ENCODE results near the gene ODF4.
"Not testable (repeated sequence)": the region's sequence is repeated elsewhere in the genome, so short reads cannot be mapped to it uniquely, and the experiment has no call there.

Gene ODF4

GRCh38 chr17:8326511-8327302, 12.9 kb upstream of the ODF4 start:
- DNase-seq (ENCODE audit: low read depth), result no peak

DNA sequence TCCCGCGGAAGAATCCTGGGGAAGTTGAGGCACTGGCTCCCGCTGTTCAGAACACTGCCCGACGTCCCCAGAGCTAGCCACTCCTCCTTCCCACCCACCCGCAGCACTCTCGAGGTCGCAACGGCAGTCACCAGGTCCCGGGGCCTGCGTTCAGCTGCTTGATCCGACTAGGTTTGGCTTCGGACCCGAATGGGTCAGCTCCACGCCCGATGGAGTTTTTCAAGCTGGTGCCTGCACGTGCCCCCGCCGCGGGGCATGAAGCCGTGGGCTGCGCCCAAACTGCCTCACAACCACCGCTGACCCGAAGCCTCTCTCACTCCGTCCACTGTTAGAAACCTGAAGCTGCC, 12.4 kb upstream of the ODF4 start:
- DNase-seq (ENCODE audit: low read depth), result no peak

DNA sequence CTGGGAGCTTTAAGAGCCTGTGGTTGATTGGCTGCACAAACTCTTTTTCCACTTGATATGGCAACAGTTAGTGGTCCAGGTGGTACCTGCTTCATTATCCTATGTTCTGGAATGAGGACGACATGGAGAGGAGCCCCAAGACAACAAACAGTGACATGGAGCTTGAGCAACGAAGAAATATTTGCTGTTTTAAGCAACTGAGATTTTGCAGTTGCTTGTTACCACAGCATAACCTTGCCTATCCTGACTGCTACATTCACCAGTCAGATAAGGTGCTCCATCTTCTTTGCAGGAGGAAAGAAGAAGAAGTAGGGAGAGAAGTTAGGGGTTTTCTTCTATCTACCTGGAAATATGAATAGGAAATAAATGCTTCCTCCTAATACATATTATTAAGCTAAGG, 7.5 kb upstream of the ODF4 start:
- DNase-seq (ENCODE audit: low read depth), result no peak

- no peak for DNase-seq (ENCODE audit: low read depth)
These were observed 7.0 kb upstream of the ODF4 start for GRCh38 chr17:8332688-8333087.

DNA sequence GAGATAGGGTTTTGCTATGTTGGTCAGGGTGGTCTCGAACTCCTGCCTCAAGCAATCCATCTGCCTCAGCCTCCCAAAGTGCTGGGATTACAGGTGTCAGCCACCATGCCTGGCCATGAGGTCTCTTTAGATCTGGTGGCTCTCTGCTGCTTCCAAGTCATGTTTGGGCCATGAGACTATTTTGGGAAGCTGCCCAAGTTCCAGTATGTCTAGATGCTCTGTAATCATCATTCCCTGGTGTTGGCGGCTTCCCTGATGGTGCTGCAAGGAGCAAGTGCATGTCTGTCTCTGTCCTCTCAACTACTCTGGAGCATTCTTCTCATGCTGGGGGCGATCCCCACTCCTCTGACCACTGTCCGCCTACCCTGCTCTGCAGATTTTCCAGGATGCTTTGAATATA, 6.4 kb upstream of the ODF4 start:
- DNase-seq (ENCODE audit: low read depth), result no peak

GRCh38 chr17:8337802-8338752, 1.6 kb upstream of the ODF4 start:
- DNase-seq (ENCODE audit: low read depth), result no peak

DNA sequence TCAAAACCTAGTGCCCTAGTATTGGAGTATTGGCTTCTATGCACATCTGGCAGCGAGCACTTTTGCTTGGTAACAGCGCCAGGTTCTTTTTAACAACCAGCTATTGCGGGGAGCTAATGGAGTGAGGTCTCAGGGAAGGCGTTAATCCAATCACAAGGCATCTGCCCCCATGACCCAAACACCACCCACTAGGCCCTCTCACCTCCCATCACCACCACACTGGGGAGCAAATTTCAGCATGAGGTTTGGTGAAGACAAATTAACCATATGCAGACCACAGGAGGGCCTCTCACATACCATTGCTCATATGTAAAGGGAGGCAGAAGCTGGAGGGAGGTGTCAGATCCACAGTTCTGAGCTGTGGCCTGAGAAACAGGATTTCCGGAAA, 893 bp upstream of the ODF4 start:
- DNase-seq (ENCODE audit: low read depth), result no peak

- DNase-seq (ENCODE audit: low read depth), result no peak
These were observed 1.8 kb downstream of the ODF4 start for GRCh38 chr17:8341456-8341855.

GRCh38 chr17:8345052-8345690, 5.5 kb downstream of the ODF4 start:
- DNase-seq (ENCODE audit: low read depth), result no peak

DNA sequence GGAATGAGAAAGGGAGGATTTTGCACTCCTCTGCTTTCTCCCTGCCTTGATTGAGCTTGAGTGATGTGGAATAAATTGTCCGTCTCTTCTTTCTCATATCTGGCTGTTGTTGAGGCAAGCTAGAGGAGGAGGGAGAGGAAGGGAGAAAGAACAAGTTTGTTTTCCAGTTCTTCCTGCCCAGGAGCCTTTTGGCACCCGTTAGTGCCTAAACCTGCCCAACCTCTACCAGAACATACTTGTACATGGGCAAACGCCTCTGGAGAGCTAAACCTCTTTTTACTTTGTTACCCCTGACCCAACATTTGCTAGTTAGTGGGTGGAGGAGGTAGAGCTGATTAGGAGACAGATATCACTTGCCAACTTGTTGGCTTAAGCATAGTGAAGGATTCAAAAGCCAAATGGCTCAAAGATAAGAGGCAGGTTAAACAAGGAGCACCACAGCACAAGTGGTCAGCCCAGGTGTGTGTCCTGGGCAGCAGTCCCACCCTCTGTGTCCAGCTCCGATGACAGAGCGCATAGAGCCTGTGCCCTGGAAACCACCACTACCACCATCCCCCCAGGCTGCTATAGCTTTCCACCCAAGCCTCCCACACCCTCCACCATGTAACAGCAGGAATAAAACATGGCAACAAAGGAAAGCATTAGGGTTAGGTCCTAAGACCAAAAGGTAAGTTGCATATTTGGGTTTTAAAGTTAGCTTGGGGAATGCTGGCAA, 6.5 kb downstream of the ODF4 start:
- DNase-seq (ENCODE audit: low read depth), result no peak

GRCh38 chr17:8347001-8347400, 7.4 kb downstream of the ODF4 start:
- DNase-seq (ENCODE audit: low read depth), result not testable (repeated sequence)

DNA sequence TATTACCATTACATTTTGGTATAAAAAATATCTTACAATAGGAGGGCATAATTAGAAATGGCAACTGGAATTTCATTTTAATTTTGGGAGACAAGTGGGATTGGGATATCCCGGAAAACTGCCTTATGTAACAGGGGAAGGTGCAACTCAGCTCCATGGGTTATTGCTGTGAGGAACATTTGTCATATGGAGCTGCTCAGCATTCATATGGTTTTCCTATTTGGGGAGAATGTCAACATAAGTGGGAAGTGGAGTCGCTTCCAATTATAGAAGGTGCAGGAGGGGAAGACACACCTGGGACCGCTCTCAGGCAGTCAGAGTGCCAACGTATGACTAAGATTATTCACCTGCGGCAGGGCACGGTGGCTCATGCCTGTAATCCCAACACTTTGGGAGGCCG, 10.7 kb downstream of the ODF4 start:
- DNase-seq (ENCODE audit: low read depth), result no peak

- DNase-seq (ENCODE audit: low read depth), result no peak
These were observed 14.1 kb downstream of the ODF4 start for GRCh38 chr17:8353736-8354135.

DNA sequence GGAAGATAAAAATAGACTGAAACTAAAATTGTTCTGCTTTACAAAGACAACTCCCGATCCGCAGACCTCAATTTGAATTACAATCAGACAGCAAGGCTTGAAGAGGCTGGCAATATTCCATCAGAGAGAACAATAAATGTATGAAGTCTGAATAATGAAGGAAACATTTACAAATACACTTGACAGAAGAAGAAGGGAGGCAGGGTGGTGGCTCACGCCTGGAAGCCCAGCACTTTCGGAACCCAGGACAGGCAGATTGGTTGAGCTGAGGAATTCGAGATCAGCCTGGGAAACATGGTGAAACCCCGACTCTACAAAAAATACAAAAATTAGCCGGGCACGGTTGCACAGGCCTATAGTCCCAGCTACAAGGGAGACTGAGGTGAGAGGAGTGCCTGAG, 14.6 kb downstream of the ODF4 start:
- DNase-seq (ENCODE audit: low read depth), result no peak

DNA sequence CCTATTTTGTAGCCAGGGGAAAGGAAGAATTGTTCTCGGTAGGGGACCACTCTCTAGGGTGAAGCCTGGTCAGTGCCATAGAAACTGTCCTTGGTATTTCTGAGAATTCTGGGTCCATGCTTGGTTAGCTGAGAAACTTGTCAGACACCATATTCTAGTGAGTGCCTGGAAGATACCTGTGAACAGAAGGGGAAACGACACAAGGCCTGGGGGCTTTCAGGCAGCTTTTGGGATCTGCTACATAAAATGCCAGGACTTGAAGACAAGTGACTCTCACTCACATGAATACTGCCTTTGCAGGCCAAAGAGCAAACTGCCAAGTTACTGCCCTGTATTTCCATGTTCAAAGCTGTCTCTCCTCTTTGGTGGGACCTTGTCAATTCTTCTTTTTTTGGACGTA, 18.3 kb downstream of the ODF4 start:
- DNase-seq (ENCODE audit: low read depth), result no peak

- no peak for DNase-seq (ENCODE audit: low read depth)
These were observed 20.1 kb downstream of the ODF4 start for GRCh38 chr17:8359769-8360168.

GRCh38 chr17:8360260-8360659, 20.6 kb downstream of the ODF4 start:
- DNase-seq (ENCODE audit: low read depth), result no peak

DNA sequence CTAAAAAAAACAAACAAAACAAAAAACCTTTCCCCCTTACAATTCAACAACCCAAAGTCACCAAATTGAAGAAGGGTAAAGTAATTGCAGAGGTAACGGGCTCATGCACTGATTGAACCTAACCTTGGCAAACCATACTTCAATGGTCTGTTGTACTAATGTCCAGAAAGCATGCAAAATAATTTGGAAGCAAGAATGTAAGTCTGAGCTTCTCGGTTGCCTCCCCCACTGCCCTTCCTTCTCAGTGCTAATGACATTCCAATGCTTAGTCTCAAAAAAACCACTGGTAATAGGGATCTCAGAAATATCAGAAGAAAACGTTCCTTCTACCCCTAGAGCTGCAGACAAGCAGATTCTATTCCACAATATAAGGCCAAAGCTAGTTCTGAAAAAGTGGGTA, 21.1 kb downstream of the ODF4 start:
- no peak for DNase-seq (ENCODE audit: low read depth)

DNA sequence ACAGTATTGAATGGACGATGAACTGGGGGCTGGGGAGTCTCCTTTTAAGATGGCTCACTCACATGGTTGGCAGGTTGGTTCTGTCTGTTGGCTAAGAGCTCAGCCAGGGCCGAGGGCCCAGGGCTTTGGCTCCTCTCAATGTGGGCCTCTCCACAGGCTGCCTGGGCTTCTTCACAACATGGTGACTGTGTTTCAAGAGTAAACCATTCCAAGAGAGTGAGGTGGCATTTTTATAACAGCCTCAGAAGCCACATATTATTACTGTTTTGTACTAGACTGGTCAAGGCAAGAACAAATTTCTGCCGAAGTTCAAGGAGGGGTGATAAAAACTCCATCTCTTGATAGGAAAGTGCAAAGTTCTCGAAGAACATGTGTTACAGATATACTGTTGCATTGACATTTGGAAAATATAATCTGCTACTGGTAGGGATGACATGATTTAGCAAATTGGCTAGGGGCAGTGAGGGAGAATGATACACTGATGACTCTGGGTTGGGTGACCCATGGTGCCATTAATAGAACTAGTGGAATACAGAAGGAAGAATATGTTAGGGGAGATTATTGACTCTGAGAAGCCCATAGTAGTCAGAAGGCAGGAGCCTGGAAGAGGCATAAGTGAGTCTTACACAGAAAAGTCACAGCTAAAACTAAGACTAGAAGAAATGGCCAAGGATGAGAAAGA, 23.2 kb downstream of the ODF4 start:
- no peak for DNase-seq (ENCODE audit: low read depth)

DNA sequence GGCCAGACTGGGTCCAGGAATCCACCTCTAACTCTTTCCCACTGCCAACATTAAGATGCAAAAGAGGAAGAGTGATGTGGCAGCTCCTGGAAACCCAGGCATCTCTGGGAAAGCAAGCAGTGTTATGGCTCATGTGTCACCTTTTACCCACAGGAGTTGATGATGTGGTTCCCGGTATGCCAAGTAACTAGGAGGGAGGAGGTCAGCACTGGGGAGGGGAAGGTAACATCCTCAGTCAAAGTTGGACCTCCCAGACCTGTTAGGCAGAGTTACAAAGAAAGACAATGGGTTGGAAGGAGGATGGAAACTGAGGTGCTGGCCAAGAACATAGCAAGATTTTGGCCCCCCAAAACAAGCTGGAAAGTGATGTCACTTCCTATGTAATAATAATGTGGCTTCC, 25.5 kb downstream of the ODF4 start:
- DNase-seq (ENCODE audit: low read depth), result no peak

- no peak for DNase-seq (ENCODE audit: low read depth)
These were observed 26.6 kb downstream of the ODF4 start for GRCh38 chr17:8366231-8366630.

DNA sequence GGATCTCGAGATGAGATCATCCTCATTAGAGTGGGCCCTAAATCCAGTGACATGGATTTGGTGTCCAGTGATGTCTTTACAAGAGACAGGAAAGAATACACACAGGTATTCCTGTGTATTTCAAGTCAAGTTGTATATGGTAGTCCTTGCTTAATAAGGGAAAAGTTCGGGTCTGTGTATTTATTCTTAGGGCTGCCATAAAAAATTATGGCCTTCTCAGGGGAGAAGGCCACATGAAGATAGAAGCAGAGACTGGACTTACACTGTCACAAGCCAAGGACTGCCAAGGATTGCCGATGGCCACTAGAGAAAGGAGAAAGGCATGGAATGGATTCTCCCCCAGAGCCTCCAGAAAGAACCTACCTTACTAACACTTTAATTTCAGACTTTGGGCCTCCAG, 28.6 kb downstream of the ODF4 start:
- no peak for DNase-seq (ENCODE audit: low read depth)
